GM23338 (cell line): ENCODE measurements around the gene SELENOT. TPM values are rescaled to one million over a fixed set of nuclear protein-coding genes. Genes with fewer than 3 reads are reported as not detected.

ENCODE experiments used
- ATAC-seq: fragments of 200-7000 bp; cut with Tn5 transposase; 3 replicates; pipeline ENCODE4 v1.9.1; 2020
- DNase-seq: peaks from one replicate; pipeline ENCODE4 v3.0.0-alpha.2; 2015; ENCODE audit warnings: low spot score
- H2AFZ ChIP-seq: fragments of 200-600 bp; sonication (generic); 2 replicates; pipeline ENCODE4 v1.8.0; 2016; ENCODE audit warnings: antibody characterized with exemption, mild to moderate bottlenecking, moderate library complexity
- H3F3A ChIP-seq: fragments of 200-600 bp; sonication (generic); replicated peaks from 2 replicates; pipeline ENCODE4 v1.8.0; 2017; ENCODE audit warnings: antibody characterized with exemption, mixed run types, low read depth
- H3K27ac ChIP-seq: fragments of 200-600 bp; sonication (generic); 2 replicates; pipeline ENCODE4 v1.6.1; 2016; ENCODE audit warnings: low read depth
- H3K27me3 ChIP-seq: fragments of 200-600 bp; sonication (generic); 2 replicates; pipeline ENCODE4 v1.8.0; 2016; ENCODE audit warnings: mild to moderate bottlenecking, mixed run types, moderate library complexity; ENCODE audit not compliant: insufficient read depth
- H3K36me3 ChIP-seq: fragments of 200-600 bp; sonication (generic); 2 replicates; pipeline ENCODE4 v1.8.0; 2016; ENCODE audit warnings: mild to moderate bottlenecking; ENCODE audit not compliant: insufficient read depth
- H3K4me1 ChIP-seq: fragments of 200-600 bp; sonication (generic); 2 replicates; pipeline ENCODE4 v1.8.0; 2016; ENCODE audit warnings: mild to moderate bottlenecking, moderate library complexity; ENCODE audit not compliant: insufficient read depth
- H3K4me2 ChIP-seq: fragments of 200-600 bp; sonication (generic); 2 replicates; pipeline ENCODE4 v1.7.1; 2017; ENCODE audit warnings: mixed run types
- H3K4me3 ChIP-seq: fragments of 200-600 bp; sonication (generic); 2 replicates; pipeline ENCODE4 v1.6.1; 2016; ENCODE audit warnings: mixed run types
- H3K79me2 ChIP-seq: fragments of 200-600 bp; sonication (generic); replicated peaks from 2 replicates; pipeline ENCODE4 v1.8.0; 2017; ENCODE audit warnings: mild to moderate bottlenecking; ENCODE audit not compliant: insufficient read depth
- H3K9me2 ChIP-seq: fragments of 200-600 bp; sonication (generic); 2 replicates; pipeline ENCODE4 v1.8.0; 2017; ENCODE audit not compliant: insufficient read depth
- H4K20me1 ChIP-seq: fragments of 200-600 bp; sonication (generic); replicated peaks from 2 replicates; pipeline ENCODE4 v1.8.0; 2017; ENCODE audit warnings: mild to moderate bottlenecking; ENCODE audit not compliant: insufficient read depth
- H3K27ac Mint-ChIP-seq: 2 replicates; pipeline ENCODE4 v1.8.0; 2020; ENCODE audit warnings: inconsistent platforms, mild to moderate bottlenecking, moderate library complexity, mixed read lengths
- H3K27me3 Mint-ChIP-seq: 3 replicates; pipeline ENCODE4 v1.8.0; 2022; ENCODE audit warnings: low read depth, mild to moderate bottlenecking, moderate library complexity, mixed read lengths, inconsistent platforms; ENCODE audit not compliant: insufficient read depth, poor library complexity
- H3K36me3 Mint-ChIP-seq: 3 replicates; pipeline ENCODE4 v1.8.0; 2021; ENCODE audit warnings: low read depth, mild to moderate bottlenecking, inconsistent platforms, moderate library complexity, mixed read lengths
- H3K4me1 Mint-ChIP-seq: 3 replicates; pipeline ENCODE4 v1.8.0; 2020; ENCODE audit warnings: mild to moderate bottlenecking, inconsistent platforms, mixed read lengths
- H3K4me3 Mint-ChIP-seq: 3 replicates; pipeline ENCODE4 v1.8.0; 2021; ENCODE audit warnings: moderate library complexity, mild to moderate bottlenecking, inconsistent platforms, mixed read lengths
- H3K9me3 Mint-ChIP-seq: 3 replicates; pipeline ENCODE4 v1.8.0; 2020; ENCODE audit warnings: moderate library complexity, mild to moderate bottlenecking, inconsistent platforms, mixed read lengths
- CREB1 ChIP-seq: fragments of 250-450 bp; sonication (Bioruptor Pico); IDR thresholded peaks from 2 replicates; pipeline ENCODE4 v1.5.0; 2020; ENCODE audit warnings: low read depth, mild to moderate bottlenecking, moderate library complexity
- CTCF ChIP-seq, 2 experiments: fragments of 200-600 bp in 1 of 2; sonication (generic) in 1 of 2; conservative IDR thresholded peaks; 2 replicates each; pipeline versions ENCODE4 v1.5.1 to v1.6.1; 2016 to 2017; ENCODE audit warnings: antibody characterized with exemption in 2 of 2, low read depth in 2 of 2, mild to moderate bottlenecking in 2 of 2, moderate library complexity in 1 of 2
- EZH2 ChIP-seq: fragments of 200-600 bp; sonication (generic); IDR thresholded peaks from one replicate; pipeline ENCODE4 v1.8.0; 2017; ENCODE audit warnings: antibody characterized with exemption, mild to moderate bottlenecking, low read depth; ENCODE audit not compliant: unreplicated experiment
- NANOG ChIP-seq: IDR thresholded peaks from 2 replicates; pipeline ENCODE4 v1.6.1; 2016; ENCODE audit warnings: antibody characterized with exemption, borderline replicate concordance
- POLR2AphosphoS5 ChIP-seq: IDR thresholded peaks from 2 replicates; pipeline ENCODE4 v1.6.1; 2016; ENCODE audit warnings: antibody characterized with exemption, low read depth
- STAT1 ChIP-seq: IDR thresholded peaks from one replicate; pipeline ENCODE4 v1.6.1; 2016; ENCODE audit warnings: antibody characterized with exemption; ENCODE audit not compliant: unreplicated experiment
- ZNF331 ChIP-seq: fragments of 250-450 bp; sonication (Bioruptor Pico); IDR thresholded peaks from 2 replicates; pipeline ENCODE4 v1.5.0; 2020; ENCODE audit warnings: low read depth, mild to moderate bottlenecking, moderate library complexity
- ZNF462 ChIP-seq: fragments of 250-450 bp; sonication (Bioruptor Pico); IDR thresholded peaks from 2 replicates; pipeline ENCODE4 v1.5.0; 2020; ENCODE audit warnings: mild to moderate bottlenecking, moderate library complexity
- polyA plus RNA-seq: library from polyadenylated mRNA; unstranded; fragments of >200 nt; fragmentation: Nextera tagmentation; extraction: Ambion mirVana; gene quantifications from 2 replicates; pipeline ENCODE4 v1.2.1, GENCODE V29; 2016
- total RNA-seq: library from RNA; depleted of rRNA; stranded (reverse); fragments of >200 nt; shearing (Covaris generic); gene quantifications from 2 replicates; pipeline ENCODE4 v1.2.3, GENCODE V29; 2014

SELENOT gene
- total and polyA plus RNA-seq, 2 experiments from 2014 or later: 56.1 to 61.3 TPM

DNA sequence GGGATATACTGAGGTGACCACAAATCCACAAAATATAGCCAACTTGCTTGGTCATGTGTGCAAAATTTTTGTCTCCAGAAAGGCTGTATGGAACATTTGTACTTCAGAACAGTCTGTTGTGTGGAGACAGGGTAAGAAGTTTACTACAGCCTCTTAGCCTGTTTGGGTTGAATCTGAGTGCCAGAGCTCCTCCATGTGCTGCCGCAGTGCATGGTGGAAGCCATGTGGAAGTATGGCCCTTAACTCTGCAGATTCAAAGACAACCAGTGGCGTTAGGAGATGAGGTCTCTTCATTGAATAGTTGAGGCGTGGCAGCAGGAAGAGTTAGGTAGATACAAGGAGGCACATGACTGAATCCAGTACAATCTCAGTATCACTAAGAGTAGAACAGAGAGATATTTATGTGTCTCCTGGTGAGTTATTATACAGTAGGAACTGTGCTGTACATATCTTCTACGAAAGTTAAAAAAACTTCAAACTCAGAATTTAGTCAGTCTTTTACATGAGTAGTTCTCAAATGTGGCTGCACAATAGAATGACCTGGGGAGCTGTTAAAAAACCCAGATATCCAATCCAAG lies 47.2 kb upstream of the SELENOT start (continued):
- no peak for TF ChIP-seq ZNF462
- TF ChIP-seq POLR2AphosphoS5: no peak
- no peak for TF ChIP-seq STAT1
- TF ChIP-seq CREB1 (CRISPR knock-in tag): no peak
- TF ChIP-seq ZNF331: no peak
- TF ChIP-seq NANOG: no peak

DNA sequence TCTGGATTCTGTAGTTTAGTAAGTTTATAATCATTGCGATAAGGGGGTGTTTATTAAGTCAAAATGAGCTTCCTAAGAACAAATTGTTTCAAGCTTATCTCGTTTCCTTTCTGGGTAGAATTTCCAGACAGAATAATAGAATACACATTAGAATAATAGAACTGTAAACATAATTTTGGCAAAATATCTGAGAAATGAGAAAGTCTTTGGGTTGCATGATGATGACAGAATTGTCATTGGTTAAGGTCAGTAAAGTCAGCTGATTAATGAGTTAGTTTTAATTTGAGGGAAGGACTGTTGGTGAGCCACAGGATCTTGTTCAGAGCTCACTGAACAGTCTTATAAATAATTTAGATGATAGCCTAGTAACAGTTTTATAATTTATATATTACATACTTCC lies 46.3 kb upstream of the SELENOT start:
- H3K9me3 Mint-ChIP-seq: no peaks in the 10 kb centered on the region
- Histone ChIP-seq H3K4me3 (no peak overlapping the region), H3K4me2 (no peak overlapping the region), H4K20me1 (peaks cover 19% of the 10 kb centered on the region), H3K4me1 (no peaks in the 10 kb centered on the region), H2AFZ (no peak overlapping the region), H3K36me3 (peaks cover 28% of the 10 kb centered on the region; the same call in 1 of the 2 replicates), H3K27me3 (no peaks in the 10 kb centered on the region), H3K9me2 (no peaks in the 10 kb centered on the region), H3K79me2 (peaks cover 45% of the 10 kb centered on the region), H3F3A (no peaks in the 10 kb centered on the region), H3K27ac (no peak overlapping the region)
- no peaks in the 10 kb centered on the region for H3K4me1 Mint-ChIP-seq
- no peak for DNase-seq
- TF ChIP-seq EZH2 (no peak), CREB1 (CRISPR knock-in tag) (no peak), CTCF (conservative IDR thresholded peaks at IDR 0.05; ENCODE audit: low read depth in 2 of 2) (no peak), STAT1 (no peak), NANOG (no peak)
- H3K27me3 Mint-ChIP-seq: no peaks in the 10 kb centered on the region
- no peak for ATAC-seq
- H3K36me3 Mint-ChIP-seq: peaks cover 47% of the 10 kb centered on the region
- no peak overlapping the region for H3K4me3 Mint-ChIP-seq
- H3K27ac Mint-ChIP-seq: no peak overlapping the region
